Activated CD4-positive, alpha-beta T cell treated with anti-CD3 and anti-CD28 coated beads, Interleukin-2, amount 50 U/mL, for 4 hours (primary cell): Measurements from ENCODE around the gene ACER2.
A peak's percentile ranks its signal among the peaks of the same experiment; 100 is the strongest.
"Not testable (repeated sequence)": the region's sequence is repeated elsewhere in the genome, so short reads cannot be mapped to it uniquely, and the experiment has no call there.

Experiments used
- DNase-seq, 2 experiments: peaks; one replicate each; pipeline ENCODE4 v3.0.0-alpha.2; 2020

Gene ACER2

DNA sequence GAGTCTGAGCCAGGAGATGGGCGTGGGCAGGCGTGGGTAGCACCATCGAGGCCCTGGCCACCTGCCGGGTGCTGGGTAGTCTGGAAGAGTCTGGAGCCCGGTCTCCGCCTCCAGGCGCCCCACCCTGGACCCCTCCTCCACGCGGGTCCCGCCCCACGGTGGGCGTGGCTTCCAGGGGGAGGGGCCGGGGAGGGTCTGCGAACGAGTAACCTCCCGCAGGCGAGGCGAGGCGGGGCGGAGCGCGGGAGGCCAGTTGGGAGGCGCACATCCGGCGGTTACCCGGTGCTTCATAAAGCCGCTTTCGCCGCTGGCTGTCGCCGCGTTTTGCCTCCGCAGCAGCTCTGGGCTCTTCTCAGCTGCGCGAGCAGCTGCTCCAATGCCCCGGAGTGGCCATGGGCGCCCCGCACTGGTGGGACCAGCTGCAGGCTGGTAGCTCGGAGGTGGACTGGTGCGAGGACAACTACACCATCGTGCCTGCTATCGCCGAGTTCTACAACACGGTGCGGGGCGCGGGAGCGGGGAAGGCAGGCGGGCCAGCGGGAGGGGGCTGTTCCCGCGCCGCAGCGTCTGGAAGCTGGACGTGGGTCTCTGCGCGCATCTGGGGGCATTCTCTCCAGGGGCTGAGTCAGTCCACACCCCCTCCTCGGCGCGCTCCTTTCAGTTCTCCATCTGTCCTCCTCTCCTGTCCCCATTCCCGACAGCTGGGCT, at the start of gene ACER2:
TSS of gene ACER2 (plus strand) at position 317 of the 708 bp plus-strand sequence. CDS start at position 393, 76 bp downstream.
- DNase-seq, result peak; percentile 92

GRCh38 chr9:19369107-19369506, 39.7 kb upstream of the ACER2 start:
- DNase-seq, result no peak

DNA sequence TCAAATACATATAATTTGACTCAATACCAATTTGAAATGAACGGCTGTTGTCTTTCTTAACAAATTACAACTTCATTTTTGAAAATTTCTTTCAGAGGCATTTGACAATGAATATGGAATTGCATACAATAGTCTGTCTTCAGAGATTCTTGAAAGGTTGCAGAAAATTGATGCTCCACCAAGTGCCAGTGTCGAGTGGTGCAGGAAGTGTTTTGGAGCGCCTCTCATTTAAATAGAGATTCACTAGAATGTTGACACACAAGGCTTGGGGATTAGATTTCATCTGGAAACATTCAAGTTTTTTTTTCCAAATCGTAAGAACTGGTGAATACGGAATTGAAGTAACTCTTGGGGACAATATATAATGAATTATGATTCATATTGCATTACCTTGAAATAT, 36.9 kb upstream of the ACER2 start:
- no peak for DNase-seq

DNA sequence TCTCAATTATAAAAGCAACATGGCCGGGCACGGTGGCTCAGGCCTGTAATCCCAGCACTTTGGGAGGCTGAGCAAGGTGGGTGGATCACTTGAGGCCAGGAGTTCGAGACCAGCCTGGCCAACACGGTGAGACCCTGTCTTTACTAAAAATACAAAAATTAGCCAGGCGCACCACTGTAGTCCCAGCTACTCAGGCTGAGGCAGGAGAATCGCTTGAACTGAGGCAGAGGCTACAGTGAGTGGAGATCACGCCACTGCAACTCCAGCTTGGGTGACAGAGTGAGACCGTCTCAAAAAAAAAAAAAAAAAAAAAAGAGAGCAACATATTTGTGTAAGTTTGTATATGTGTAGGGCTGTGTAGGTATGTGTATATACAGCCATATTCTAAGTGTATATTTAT, 36.2 kb upstream of the ACER2 start:
- no peak for DNase-seq

DNA sequence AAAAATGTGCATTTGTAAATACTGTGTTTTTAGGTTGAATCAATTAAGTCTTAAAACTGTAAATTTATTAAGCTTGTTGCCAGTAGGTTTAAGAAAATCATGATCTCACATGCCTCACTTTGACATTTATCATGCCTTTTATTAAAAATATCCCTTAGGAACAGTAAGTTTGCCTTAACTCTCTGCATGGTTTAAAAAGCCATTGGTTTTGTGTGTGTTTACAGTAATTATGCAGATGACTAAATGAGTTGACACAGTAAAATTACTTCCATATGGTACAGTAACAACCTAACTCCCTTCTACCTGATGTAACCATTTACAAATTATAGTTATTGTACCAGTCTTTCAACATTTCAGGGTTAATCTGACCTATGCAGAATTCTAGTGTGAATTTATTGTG, 35.3 kb upstream of the ACER2 start:
- no peak for DNase-seq

DNA sequence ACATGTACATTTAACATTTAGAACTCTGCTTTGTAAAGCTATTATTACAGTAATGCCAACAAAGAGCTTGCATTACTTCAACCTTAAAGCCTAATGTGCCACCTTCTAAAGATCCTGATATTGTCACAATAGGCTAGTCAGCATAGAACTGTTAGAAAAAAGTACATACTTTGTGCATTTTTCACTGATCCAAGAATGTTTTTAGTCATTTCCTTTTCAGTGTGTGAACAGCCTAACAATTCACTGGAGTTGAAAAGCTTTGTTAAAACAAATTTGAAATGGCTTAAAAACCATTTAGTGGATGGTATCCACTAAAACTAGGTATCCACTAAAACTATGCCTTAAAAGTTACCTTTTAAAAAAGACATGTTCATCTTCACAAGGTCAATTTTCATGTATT, 33.3 kb upstream of the ACER2 start:
- no peak for DNase-seq

DNA sequence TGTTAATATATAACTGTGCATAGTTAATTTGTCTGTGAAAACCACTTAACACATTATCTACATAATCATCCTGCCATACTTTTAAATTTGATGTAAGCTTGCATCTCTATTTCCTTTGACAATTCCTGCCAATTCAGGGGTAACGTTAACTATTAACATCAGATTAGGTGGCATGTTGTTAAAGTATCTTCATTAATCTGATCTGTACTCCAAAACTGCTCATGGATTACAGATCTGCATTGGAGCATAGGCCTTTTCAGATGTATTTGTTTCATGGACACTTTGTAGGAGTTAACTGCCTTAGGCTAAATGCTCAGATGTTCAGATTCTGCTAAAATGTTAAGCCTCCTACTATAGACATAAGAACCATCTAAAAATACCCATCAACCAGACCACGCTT, 31.9 kb upstream of the ACER2 start:
- no peak for DNase-seq

DNA sequence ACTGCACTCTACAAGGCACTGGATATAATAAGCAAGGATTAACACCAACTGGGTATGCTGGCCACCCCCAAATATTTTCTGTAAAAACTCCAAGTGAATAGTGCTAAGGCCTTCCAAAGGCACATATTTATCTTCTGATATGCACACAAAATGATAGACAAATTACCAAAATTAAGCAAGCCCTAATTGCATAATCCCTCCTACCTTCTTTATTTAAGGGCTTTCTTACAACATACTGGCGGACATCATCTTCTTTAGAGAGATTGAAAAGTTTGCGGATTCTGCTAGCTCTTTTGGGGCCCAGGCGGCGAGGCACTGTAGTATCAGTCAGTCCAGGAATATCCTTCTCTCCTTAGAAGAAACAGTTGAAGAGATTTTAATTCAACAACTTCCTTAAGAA, 30.6 kb upstream of the ACER2 start:
- no peak for DNase-seq

- no peak for DNase-seq
Observed at GRCh38 chr9:19378647-19379046, 30.2 kb upstream of the ACER2 start.

GRCh38 chr9:19379283-19379682, 29.5 kb upstream of the ACER2 start:
- DNase-seq, result no peak

GRCh38 chr9:19379697-19380046, 29.1 kb upstream of the ACER2 start:
- peak in 1 of 2 experiments; percentile 36 for DNase-seq

- DNase-seq, result no peak
Observed at GRCh38 chr9:19380826-19381075, 28.1 kb upstream of the ACER2 start.

GRCh38 chr9:19381656-19382055, 27.2 kb upstream of the ACER2 start:
- no peak for DNase-seq

DNA sequence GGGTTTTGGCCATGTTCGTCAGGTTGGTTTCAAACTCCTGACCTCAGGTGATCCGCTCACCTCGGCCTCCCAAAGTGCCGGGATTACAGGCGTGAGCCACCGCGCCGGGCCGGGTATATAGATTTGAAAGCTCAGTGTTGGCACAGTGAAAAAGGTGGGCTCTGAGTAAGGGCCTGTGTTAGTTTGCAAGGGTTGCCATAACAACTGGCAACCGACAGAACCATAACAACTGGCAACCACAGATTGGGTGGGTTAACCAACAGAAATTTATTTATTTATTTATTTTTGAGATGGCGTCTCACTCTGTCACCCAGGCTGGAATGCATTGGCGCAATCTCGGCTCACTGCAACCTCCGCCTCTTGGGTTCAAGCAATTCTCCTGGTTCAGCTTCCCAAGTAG, 23.6 kb upstream of the ACER2 start:
- not testable (repeated sequence) for DNase-seq

GRCh38 chr9:19385786-19386501, 22.9 kb upstream of the ACER2 start:
- DNase-seq, result no peak

DNA sequence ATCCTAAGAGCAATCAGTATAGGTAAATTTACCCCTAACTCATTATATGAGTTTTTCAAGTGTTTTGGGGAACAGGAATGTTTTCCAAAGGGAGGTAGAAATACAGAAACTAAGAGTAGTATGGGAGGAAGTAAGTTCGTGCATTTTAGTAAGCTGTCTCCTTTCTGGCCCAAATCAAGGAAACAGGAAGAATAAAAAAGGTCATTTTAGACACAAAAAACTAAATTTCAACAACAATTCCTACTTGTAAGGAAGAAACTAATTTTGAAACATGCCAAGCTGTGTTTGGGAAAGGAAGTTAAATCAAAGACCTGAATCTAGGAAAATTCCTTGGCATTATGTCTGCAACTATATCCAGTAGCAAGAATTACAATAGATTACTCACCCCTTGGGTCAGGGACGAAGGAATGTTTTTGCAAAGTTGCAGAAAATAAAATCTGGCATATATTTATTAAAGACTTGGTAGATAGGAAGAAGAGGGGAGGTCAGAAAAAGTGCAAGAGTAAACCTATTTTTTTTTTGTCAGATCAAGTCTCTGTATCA, 22.2 kb upstream of the ACER2 start:
- no peak for DNase-seq

- no peak for DNase-seq
Observed at GRCh38 chr9:19387317-19387716, 21.5 kb upstream of the ACER2 start.

DNA sequence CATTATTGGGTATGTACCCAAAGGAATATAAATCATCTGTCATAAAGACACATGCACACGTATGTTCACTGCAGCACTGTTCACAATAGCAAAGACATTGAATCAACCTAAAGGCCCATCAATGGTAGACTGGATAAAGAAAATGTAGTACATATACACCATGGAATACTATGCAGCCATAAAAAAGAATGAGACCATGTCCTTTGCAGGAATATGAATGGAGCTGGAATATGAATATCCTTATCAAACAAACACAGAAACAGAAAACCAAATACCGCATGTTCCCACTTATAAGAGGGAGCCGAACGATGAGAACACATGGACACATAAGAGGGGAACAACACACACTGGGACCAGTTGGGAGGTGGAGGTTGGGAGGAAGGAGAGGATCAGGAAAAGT, 19.3 kb upstream of the ACER2 start:
- not testable (repeated sequence) for DNase-seq

DNA sequence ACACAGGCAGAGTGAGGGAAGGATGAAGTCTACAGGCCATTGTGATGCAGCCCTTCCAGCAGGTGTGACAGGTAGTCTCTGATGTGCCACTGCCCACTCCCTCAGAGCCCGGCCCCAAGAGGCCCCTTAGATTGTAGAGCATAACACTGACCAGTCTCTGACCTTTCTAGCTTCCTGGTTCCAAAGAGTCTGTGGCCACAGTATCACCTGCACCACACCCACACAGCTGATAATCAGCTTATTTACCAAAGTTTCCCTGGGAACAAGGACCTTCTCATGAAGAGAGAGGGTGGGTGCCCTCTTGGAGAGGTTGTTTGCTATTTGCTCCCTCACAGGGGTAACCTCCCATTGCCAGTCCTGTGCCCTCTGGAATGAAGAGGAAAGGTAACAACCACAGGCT, 11.0 kb upstream of the ACER2 start:
- DNase-seq, result no peak

GRCh38 chr9:19403231-19403630, 5.6 kb upstream of the ACER2 start:
- DNase-seq, result not testable (repeated sequence)

GRCh38 chr9:19404283-19405075, 4.3 kb upstream of the ACER2 start:
- no peak for DNase-seq

DNA sequence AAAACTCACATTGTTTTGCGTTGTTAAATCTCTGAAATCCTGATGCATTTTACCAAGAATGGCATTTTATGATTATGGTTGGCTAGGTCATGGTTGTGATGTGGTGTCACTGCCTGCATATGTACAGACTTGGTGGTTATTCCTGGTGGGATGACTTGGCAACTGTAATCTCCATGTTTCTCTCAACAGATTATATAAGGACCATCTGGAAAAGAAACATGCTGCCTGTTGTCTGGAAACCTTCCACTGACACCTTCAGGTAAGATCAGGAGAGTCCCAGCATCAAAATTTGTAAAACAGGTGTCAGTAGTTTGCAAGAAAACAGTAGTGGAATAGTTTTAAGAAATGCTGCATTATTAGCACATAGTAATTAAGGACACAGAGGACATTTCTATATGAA, 3.0 kb upstream of the ACER2 start:
- no peak for DNase-seq

- DNase-seq, result no peak
Observed at GRCh38 chr9:19408316-19408692, 505 bp upstream of the ACER2 start.
